ENCODE results near the gene POLR3E.
"Not testable (repeated sequence)": the region's sequence is repeated elsewhere in the genome, so short reads cannot be mapped to it uniquely, and the experiment has no call there.

POLR3E gene

GRCh38 chr16:22299036-22299435 lies 1.8 kb downstream of the POLR3E start:
- H3K4me3 Mint-ChIP-seq = peak overlapping the region in 1 of 2 donors; percentile 98
- ATAC-seq (replicated peaks) (no peak), DNase-seq (no peak)
- peaks cover 33 to 49% of the 10 kb centered on the region in 2 donors for H3K36me3 Mint-ChIP-seq
- peaks cover 5 to 6% of the 10 kb centered on the region in 2 donors for H3K27me3 Mint-ChIP-seq
- H3K4me1 Mint-ChIP-seq = peaks cover 34 to 62% of the 10 kb centered on the region in 2 donors
- H3K9me3 Mint-ChIP-seq = peaks cover 0 to 2% of the 10 kb centered on the region in 2 donors
- H3K27ac Mint-ChIP-seq = peak overlapping the region; percentile 99

- ATAC-seq (replicated peaks) (no peak), DNase-seq (no peak)
- H3K36me3 Mint-ChIP-seq = peaks cover 40 to 62% of the 10 kb centered on the region in 2 donors
- H3K27ac Mint-ChIP-seq = peak overlapping the region; percentile 62
- no peak overlapping the region for H3K4me3 Mint-ChIP-seq
- peaks cover 5 to 6% of the 10 kb centered on the region in 2 donors for H3K27me3 Mint-ChIP-seq
- peaks cover 38 to 67% of the 10 kb centered on the region in 2 donors for H3K4me1 Mint-ChIP-seq
- H3K9me3 Mint-ChIP-seq = peaks cover 0 to 2% of the 10 kb centered on the region in 2 donors
These were observed 3.3 kb downstream of the POLR3E start for GRCh38 chr16:22300427-22301071.

GRCh38 chr16:22301423-22301822 lies 4.2 kb downstream of the POLR3E start:
- H3K27ac Mint-ChIP-seq; H3K27me3 Mint-ChIP-seq; H3K9me3 Mint-ChIP-seq; DNase-seq; ATAC-seq (replicated peaks); H3K4me3 Mint-ChIP-seq: not testable (repeated sequence)
- Mint-ChIP-seq H3K36me3 (peaks cover 40 to 65% of the 10 kb centered on the region in 2 donors), H3K4me1 (peaks cover 36 to 62% of the 10 kb centered on the region in 2 donors)

GRCh38 chr16:22302776-22303363 lies 5.7 kb downstream of the POLR3E start:
- no peak overlapping the region for H3K4me3 Mint-ChIP-seq
- peaks cover 32 to 54% of the 10 kb centered on the region in 2 donors for H3K4me1 Mint-ChIP-seq

GRCh38 chr16:22304411-22304810 lies 7.2 kb downstream of the POLR3E start:
- Mint-ChIP-seq H3K4me3 (no peak overlapping the region), H3K9me3 (no peaks in the 10 kb centered on the region), H3K27ac (peak overlapping the region; percentile 63), H3K4me1 (peaks cover 25 to 39% of the 10 kb centered on the region in 2 donors), H3K36me3 (peaks cover 40 to 62% of the 10 kb centered on the region in 2 donors), H3K27me3 (no peaks in the 10 kb centered on the region)
- ATAC-seq (replicated peaks) (no peak), DNase-seq (no peak)

More at GRCh38 chr16:22302776-22303363, 5.7 kb downstream of the POLR3E start:
- Mint-ChIP-seq H3K9me3 (no peaks in the 10 kb centered on the region), H3K27ac (no peak overlapping the region), H3K36me3 (peaks cover 41 to 65% of the 10 kb centered on the region in 2 donors), H3K27me3 (no peaks in the 10 kb centered on the region)
- DNase-seq = no peak
- ATAC-seq (replicated peaks) = no peak

- DNase-seq (no peak), ATAC-seq (replicated peaks) (no peak)
- H3K9me3 Mint-ChIP-seq = no peaks in the 10 kb centered on the region
- no peak overlapping the region for H3K27ac Mint-ChIP-seq
- peaks cover 37 to 60% of the 10 kb centered on the region in 2 donors for H3K36me3 Mint-ChIP-seq
- no peaks in the 10 kb centered on the region for H3K27me3 Mint-ChIP-seq
- H3K4me3 Mint-ChIP-seq = no peak overlapping the region
- H3K4me1 Mint-ChIP-seq = peaks cover 11 to 22% of the 10 kb centered on the region in 2 donors
These were observed 9.6 kb downstream of the POLR3E start for GRCh38 chr16:22306788-22307187.

- Mint-ChIP-seq H3K4me1 (peaks cover 9 to 12% of the 10 kb centered on the region in 2 donors), H3K9me3 (no peaks in the 10 kb centered on the region)
These were observed 10.6 kb downstream of the POLR3E start for GRCh38 chr16:22307838-22308237.

GRCh38 chr16:22308824-22309520 lies 11.8 kb downstream of the POLR3E start:
- no peak for DNase-seq
- Mint-ChIP-seq H3K4me1 (peaks cover 4 to 6% of the 10 kb centered on the region in 2 donors), H3K9me3 (no peaks in the 10 kb centered on the region), H3K36me3 (peaks cover 33 to 62% of the 10 kb centered on the region in 2 donors), H3K27ac (no peak overlapping the region), H3K27me3 (no peaks in the 10 kb centered on the region), H3K4me3 (no peak overlapping the region)
- ATAC-seq (replicated peaks) = no peak

More at GRCh38 chr16:22307838-22308237, 10.6 kb downstream of the POLR3E start:
- no peak overlapping the region for H3K4me3 Mint-ChIP-seq
- H3K27ac Mint-ChIP-seq = no peak overlapping the region
- DNase-seq (no peak), ATAC-seq (replicated peaks) (no peak)
- no peaks in the 10 kb centered on the region for H3K27me3 Mint-ChIP-seq
- peaks cover 32 to 59% of the 10 kb centered on the region in 2 donors for H3K36me3 Mint-ChIP-seq

- ATAC-seq (replicated peaks) (no peak), DNase-seq (no peak)
- peaks cover 38 to 64% of the 10 kb centered on the region in 2 donors for H3K36me3 Mint-ChIP-seq
These were observed 14.3 kb downstream of the POLR3E start for GRCh38 chr16:22311520-22311919.

GRCh38 chr16:22312897-22313781 lies 15.9 kb downstream of the POLR3E start:
- peaks cover 44 to 63% of the 10 kb centered on the region in 2 donors for H3K36me3 Mint-ChIP-seq
- DNase-seq (no peak), ATAC-seq (replicated peaks) (no peak)
- peak overlapping the region; percentile 65 for H3K27ac Mint-ChIP-seq
- no peak overlapping the region for H3K4me3 Mint-ChIP-seq
- no peaks in the 10 kb centered on the region for H3K4me1 Mint-ChIP-seq
- H3K27me3 Mint-ChIP-seq = no peaks in the 10 kb centered on the region
- H3K9me3 Mint-ChIP-seq = no peaks in the 10 kb centered on the region

More at GRCh38 chr16:22311520-22311919, 14.3 kb downstream of the POLR3E start:
- no peaks in the 10 kb centered on the region for H3K9me3 Mint-ChIP-seq
- no peak overlapping the region for H3K27ac Mint-ChIP-seq
- no peaks in the 10 kb centered on the region for H3K27me3 Mint-ChIP-seq
- H3K4me3 Mint-ChIP-seq = no peak overlapping the region
- no peaks in the 10 kb centered on the region for H3K4me1 Mint-ChIP-seq

- Mint-ChIP-seq H3K27me3 (no peaks in the 10 kb centered on the region), H3K4me1 (no peaks in the 10 kb centered on the region), H3K27ac (no peak overlapping the region), H3K9me3 (no peaks in the 10 kb centered on the region), H3K4me3 (no peak overlapping the region), H3K36me3 (peaks cover 48 to 61% of the 10 kb centered on the region in 2 donors)
- no peak for DNase-seq
- ATAC-seq (replicated peaks) = no peak
These were observed 16.8 kb downstream of the POLR3E start for GRCh38 chr16:22313876-22314470.

GRCh38 chr16:22314661-22315626 lies 17.7 kb downstream of the POLR3E start:
- H3K9me3 Mint-ChIP-seq = no peaks in the 10 kb centered on the region
- H3K36me3 Mint-ChIP-seq = peaks cover 50 to 58% of the 10 kb centered on the region in 2 donors
- no peaks in the 10 kb centered on the region for H3K4me1 Mint-ChIP-seq
- ATAC-seq (replicated peaks) (no peak), DNase-seq (no peak)
- H3K4me3 Mint-ChIP-seq = no peak overlapping the region
- peak overlapping the region; percentile 69 for H3K27ac Mint-ChIP-seq
- no peaks in the 10 kb centered on the region for H3K27me3 Mint-ChIP-seq

GRCh38 chr16:22315979-22316378 lies 18.8 kb downstream of the POLR3E start:
- no peaks in the 10 kb centered on the region for H3K4me1 Mint-ChIP-seq
- no peaks in the 10 kb centered on the region for H3K27me3 Mint-ChIP-seq
- DNase-seq = no peak
- H3K4me3 Mint-ChIP-seq = no peak overlapping the region
- peaks cover 56 to 64% of the 10 kb centered on the region in 2 donors for H3K36me3 Mint-ChIP-seq
- H3K9me3 Mint-ChIP-seq = no peaks in the 10 kb centered on the region
- no peak overlapping the region for H3K27ac Mint-ChIP-seq
- no peak for ATAC-seq (replicated peaks)
